Activated naive CD4-positive, alpha-beta T cell treated with anti-CD3 and anti-CD28 coated beads, Interleukin-2, amount 50 U/mL, for 16 hours (primary cell): ENCODE results near the gene KCNG2.

Source experiments
- DNase-seq: peaks from one replicate; pipeline ENCODE4 v3.0.0-alpha.2; 2020

Gene KCNG2

GRCh38 chr18:79800371-79801180 is 2.8 kb downstream of the KCNG2 start:
- no peak for DNase-seq

GRCh38 chr18:79801217-79801616 is 3.5 kb downstream of the KCNG2 start:
- DNase-seq, result no peak

- no peak for DNase-seq
Measured at GRCh38 chr18:79801641-79802040, 3.9 kb downstream of the KCNG2 start.

DNA sequence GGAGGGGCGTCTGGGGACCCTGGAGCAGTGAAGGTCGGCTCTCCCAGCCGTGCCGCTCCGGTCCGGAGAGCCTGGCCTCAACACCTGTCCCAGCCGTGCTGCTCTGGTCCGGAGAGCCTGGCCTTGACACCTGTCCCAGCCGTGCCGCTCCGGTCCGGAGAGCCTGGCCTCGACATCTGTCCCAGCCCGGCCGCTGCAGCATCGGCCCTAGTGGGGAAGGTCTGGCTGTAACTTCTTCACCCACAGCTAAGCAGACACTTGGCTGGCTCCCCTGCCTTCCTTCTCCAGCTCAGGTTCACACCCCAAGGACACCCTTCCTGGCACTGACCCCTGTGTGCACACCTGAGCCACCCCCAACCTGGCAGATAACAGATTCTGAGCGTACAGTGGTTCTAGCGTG is 4.6 kb downstream of the KCNG2 start:
- DNase-seq, result no peak

- no peak for DNase-seq
Measured at GRCh38 chr18:79803611-79804051, 5.9 kb downstream of the KCNG2 start.

DNA sequence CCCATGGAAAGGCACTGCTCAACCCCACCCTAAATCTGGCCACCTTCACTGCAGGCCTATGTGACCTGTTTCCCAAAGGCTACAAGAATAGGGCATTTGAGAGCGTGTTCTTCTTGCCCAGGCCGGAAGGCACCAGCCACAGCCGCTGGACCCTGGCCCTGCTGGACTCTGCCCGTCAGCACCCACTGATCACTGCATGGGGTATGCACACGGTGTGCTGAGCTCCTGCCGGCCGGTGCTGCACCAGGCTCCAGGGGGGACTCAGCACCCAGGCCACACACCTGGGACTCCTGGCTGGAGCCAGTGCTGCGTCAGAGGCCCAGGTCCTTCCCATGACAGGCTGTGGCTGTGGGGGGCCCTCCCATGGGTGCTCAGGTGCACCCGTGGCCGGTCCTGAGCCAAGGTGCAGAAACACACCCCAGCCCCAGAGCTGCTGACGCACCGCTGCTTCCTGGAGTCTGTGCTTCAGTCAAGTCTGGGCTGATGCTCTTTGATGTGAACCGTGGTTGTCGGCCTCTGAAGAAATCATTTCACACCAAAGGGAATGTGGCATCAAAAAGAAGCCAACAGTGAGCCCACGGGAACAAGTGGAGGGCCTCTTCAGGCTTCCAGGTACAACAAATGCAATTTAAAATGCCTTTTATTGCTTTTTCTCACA is 6.5 kb downstream of the KCNG2 start:
- no peak for DNase-seq

DNA sequence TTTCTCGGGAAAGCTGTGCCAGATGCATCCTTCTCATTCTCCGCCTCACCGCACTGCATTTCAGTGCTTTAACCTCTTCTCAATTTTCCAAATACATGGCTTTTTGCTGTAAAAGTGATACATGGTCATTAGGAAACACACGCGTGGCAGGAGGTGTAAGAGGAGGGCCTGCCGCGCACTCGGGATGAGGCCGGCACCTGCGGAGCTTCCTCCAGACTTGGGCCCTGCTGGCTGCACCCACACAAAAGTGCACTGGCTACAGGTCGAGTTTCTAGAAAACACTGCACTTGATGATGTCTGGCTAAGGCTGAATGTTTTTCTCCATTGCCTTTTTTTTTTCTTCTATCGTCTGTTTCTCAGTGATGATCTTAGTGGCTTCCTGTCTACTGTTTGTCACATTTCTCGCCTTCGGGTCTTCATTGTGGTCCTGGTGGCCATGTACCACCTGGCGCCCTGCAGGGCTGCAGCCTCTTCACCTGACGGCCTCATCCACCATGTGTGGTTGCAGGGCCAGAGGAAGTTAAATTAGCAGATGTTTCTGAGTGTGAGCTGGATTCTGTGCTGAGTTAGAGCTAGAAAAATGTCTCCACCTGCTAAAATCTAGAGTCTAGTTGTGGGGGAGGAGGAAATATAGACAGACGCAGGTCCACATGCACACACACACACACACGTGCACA is 7.6 kb downstream of the KCNG2 start:
- no peak for DNase-seq

DNA sequence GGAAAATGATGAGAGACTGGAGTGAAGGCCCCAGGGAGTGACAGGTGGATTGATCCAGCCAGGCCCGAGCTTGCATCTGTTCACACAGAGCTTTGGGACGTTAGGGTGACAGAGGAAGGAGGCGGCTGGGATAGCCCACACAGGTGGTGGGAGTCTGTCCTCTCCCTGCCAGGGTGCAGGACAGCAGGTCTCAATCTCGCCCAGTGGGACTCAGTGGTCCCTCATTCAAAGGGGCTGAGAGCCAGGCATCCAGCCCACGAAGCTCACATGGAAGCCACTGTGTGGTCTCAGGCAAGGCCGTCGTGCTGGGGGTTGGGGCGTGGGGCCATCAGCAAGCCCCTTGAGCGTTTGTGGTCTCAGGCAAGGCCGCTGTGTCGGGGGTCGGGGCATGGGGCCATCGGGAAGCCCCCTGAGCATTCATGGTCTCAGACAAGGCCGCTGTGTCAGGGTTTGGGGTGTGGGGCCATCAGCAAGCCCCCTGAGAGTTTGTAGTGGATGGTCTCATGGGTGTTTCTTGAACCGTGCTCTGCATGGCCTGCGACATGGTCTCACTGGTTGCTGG is 8.3 kb downstream of the KCNG2 start:
- DNase-seq, result no peak

DNA sequence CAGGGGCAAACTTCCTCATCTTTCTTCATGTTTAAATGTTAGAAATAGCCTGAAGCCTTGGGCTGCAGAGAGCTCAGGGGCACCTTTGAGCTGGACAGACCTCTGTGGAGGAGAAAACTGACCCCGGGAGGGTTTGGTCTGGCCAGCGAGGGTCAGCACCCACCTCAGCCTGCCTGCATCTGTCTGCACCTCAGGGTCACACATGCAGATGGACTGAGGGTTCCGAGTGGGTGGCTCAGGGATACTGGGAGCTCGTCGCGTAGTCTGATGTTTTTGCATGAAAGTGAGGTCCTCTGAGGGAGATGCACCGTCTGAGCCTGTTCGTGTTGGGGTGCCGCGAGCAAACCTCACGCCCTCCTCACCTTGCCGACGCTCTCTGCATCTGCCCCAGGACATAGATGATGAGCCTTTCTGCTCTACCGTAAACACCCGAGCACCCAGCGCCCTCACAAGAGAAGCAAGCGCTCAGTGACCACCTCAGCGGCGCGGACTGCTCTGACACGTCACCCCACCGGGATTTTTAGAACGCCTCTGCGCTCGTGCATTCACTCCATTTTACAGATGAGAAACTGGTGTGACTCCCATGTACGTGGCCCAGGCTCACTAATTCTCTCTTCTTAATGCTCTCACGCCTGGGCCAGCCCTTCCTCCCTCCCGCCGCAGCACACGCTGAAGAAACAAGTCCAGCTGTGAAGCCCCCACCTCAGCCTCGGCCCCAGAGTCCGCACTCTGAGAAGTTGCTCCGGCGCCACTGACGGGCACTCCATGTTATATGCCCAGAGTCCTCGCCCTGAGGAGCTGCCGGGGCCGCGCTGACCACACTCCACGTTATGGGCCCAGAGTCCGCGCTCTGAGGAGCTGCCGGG is 9.5 kb downstream of the KCNG2 start:
- DNase-seq, result no peak

DNA sequence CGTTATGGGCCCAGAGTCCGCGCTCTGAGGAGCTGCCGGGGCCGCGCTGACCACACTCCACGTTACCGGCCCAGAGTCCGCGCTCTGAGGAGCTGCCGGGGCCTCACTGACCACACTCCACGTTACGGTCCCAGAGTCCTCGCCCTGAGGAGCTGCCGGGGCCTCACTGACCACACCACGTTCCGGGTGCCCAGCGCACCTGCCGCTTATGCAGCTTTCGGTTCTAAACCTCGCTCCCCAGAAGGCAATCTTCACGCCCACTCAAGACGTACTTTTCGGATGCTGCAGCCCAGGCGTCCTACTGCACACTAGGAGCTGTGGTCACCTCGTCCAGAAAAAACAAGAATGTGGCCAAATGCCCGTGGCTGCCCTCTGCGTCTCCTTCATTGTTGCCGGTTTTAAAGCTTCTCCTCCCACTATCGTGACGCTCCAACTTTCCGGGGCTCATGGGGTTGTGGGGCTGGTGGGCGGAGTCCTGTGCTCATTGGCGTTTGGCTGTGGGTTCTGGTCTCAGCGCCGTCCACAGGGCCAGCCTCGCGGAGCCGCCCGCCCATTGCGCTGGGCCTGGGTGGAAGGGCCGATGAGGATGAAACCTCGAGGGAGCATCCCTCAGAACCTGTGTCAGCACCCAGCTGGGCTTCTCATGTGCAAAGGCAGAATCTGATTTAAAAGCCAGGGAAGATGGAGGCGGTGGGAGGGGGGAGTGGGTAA is 11.9 kb downstream of the KCNG2 start:
- DNase-seq, result no peak

DNA sequence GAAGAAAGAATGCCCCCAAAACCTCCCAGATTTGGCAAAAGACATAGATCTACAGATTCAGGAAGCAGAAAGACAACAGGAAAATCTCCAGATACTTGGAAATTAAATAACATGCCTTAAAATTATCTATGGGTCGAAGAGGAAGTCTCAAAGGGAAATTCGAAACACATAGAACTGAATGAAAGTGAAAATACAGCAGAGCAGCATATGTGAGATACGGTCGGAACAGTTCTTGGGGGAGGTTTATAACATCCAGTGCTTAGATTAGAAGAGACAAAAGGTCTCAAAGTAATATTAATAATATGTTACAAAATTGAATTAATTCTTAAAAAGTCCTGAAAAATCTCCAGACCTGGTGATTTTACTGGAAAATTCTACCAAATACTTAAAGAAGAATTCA is 14.3 kb downstream of the KCNG2 start:
- no peak for DNase-seq

DNA sequence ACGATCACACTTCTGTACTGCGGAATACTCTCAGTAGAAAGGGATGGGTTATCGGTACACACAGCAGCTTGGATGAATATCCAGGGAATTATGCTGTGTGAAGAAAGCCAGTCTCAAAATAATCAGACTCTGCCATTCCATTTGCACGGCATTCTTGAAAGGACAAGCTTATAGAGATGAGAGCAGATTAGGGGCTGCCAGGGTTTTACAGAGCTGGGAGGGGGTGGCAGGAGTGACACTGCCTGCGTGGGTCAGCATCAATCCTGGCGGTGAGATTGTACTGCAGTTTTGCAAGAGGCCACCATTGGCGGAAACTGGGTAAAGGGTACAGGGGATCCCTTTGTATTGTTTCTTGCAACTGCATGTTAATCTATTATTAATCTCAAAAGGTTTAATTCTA is 16.6 kb downstream of the KCNG2 start:
- DNase-seq, result no peak

DNA sequence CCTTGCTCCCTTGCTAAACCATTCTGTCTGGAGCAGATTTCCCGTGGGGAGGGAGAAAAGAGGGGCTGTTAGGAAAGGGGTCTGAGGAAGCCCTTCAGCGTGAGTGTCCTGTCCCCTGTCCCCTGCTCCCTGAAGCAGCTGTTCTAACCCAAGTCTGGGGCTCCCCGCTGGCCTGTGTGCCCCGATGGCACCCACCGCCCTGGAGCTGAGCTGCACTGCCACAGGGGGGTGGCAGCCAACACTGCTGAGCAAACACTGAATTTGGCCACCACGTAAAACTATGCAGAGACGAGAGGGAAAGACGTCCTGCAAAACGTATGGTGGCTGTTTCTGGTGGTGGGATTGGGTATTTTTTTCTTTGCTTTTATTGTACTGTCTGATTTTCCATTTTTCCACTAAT is 17.9 kb downstream of the KCNG2 start:
- no peak for DNase-seq

- DNase-seq, result no peak
Measured at GRCh38 chr18:79816092-79816491, 18.4 kb downstream of the KCNG2 start.

DNA sequence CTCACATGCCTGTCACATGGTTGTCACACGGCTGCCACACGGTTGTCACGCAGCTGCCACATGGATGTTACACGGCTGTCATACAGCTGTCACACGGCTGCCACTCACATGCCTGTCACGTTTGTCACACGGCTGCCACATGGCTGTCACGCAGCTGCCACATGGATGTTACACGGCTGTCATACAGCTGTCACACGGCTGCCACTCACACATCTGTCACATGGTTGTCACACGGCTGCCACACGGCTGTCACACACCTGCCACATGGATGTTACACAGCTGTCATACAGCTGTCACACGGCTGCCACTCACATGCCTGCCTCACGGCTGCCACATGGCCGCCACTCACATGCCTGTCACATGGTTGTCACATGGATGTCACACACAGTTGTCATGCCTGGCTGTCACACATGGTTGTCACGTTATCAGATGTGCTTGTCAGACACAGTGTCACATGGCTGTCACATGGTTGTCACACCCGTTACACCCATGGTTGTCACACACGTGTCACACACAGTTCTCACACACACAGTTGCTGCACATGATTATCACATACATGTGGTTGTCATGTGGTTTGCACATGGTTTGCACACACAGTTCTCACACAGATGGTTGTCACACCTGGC is 19.4 kb downstream of the KCNG2 start:
- no peak for DNase-seq

DNA sequence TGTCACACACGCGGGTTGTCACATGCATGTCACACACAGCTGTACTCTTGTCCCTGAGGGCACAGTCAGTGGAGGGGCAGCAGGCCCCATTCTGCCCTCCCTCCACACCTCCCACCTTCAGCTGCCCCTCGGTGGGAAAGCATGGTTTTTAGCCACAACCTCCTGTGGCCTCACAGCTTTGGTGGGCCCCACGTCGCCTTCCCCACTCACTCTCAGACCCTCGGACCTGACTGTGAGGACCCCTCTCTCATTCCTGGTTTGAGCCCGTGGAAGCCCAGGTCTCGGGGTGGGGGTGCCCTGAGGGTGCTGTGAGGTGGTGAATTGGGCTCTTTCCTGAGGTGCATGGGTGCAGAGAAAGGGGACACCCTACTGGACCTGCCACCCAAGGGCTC is 19.9 kb downstream of the KCNG2 start:
- no peak for DNase-seq

DNA sequence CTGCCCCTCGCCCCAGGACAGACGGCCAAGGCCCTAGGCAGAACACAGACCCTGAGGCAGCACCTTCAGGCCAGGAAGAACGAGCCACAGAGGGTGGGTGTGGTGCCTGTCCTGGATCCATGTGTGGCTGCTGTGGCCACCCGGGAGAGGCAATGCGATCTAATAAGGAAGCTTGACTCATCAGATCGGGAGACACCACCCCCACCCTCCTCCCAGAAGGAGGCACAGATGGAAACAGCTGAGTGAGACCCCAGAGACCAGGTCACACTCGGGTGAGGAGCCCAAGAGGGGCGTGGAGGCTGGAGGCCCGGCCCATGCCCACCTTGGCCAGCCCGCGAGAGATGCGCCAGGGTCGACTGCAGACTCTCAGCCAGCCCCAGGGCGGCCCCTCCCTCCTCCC is 20.3 kb downstream of the KCNG2 start:
- no peak for DNase-seq

DNA sequence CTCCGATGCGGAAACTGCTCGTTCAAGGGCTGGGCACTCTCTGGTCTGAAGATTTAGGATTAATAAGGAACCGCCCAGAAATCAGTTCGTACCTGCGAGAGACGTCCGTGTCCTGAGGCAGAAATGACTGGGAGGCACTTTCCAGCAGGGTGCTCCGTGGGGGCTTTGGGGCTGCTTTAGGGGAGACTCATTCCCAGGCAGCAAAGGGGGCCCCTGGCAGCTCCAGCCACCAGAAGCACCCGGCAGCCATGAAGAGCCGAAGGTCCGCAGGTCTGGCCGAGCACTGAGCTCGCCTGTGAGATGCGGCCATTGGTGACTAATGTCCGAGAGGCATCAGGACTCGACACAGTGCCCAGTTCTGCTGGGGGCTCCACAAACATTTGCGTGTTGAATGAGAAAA is 20.9 kb downstream of the KCNG2 start:
- DNase-seq, result no peak

DNA sequence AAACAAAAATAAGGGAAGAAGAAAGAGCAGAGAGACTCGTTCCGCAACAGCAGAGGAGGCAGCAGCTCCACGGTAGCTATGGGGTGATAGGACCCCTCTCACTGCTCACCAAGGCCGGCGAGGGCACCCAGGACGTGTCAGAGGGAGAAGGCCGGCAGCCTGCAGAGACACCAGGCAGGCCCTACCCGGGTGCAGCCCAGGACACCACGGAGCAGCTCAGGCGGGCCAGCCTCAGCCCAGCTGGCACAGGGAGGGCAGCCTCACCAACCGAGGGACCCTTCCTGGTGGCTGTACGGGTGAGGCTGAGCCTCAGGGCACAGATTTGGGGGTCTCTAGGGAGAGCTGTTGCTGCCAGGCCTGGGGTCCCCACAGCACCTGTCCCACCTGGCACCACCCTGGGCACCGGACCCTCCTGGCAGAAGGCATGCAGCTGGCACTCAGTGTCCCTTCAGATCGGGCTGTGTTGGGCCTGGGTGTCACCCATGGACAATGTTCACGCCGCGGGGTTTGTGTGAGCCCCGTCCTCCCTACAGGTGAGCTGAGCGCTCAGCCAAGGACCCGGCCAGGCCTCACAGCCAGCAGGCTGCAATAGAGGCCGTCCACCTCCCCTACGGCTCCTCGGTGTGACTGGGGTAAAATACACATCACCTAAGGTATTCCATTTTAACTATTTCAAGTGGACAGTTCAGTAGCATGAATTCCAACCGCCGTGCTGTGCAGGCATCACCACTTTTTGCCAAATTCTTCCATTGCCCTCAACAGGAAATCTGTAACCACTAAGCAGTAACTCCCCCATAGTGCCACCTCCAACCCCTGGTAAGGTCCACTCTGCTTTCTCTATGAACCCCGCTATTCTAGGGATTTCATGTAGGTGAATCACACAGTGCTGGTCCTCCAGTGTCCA is 21.6 kb downstream of the KCNG2 start:
- no peak for DNase-seq

DNA sequence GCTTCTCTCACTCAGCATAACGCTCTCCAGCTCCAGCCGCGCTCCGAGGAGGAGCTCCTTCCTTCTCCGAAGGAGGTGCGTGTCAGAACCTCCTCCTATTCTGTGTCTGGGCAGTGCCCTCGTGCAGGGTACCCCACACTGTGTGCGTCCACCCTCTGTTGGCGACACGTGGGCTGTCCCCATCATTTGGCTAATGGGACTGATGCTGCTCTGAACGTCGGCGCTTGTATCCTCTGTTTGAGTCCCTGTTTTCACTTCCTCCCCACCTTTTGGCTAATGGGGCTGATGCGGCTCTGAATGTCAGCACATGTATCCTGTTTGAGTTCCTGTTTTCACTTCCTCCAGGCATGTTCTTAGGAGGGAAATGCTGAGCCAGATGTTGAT is 22.2 kb downstream of the KCNG2 start:
- no peak for DNase-seq

DNA sequence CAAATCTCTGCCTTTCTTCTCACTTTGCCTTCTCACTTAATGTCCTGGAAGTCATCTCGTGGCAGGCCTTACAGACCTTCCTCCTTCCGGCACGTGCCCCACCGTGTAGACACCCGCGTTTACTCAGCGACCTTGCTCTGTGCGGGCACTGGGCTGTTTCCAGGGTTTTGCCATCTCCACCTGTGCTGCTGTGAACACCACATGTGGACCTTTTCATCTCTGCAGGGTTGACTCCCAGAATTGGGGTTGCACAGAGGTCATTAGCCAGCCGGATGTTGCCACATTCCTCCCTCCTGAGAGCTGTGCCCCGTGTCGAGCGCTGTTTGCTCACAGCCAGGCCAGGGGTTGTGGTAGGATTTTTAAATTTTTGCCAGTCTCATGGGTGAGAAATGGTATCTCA is 25.4 kb downstream of the KCNG2 start:
- no peak for DNase-seq
